H1 (cell line): ENCODE results near the gene GPC3. TPM values are rescaled to one million over a fixed set of nuclear protein-coding genes. Genes with fewer than 3 reads are reported as not detected.

ENCODE experiments used
- CTCF ChIA-PET: fragments of 300-600 bp; sonication (Branson Sonifier 250); formaldehyde crosslinking; loops from one replicate; lab custom pipeline; 2021; ENCODE audit not compliant: partially characterized antibody; lab: Charles Lee
- POLR2A ChIA-PET: fragments of 300-600 bp; sonication (Branson Sonifier 250); formaldehyde crosslinking; loops from one replicate; lab custom pipeline; 2021; ENCODE audit warnings: inconsistent platforms; ENCODE audit not compliant: partially characterized antibody; lab: Charles Lee
- DNase-seq, 2 experiments: peaks; one replicate each; pipeline versions ENCODE4 v3.0.0 to v3.0.0-alpha.2; 2010 to 2022; ENCODE audit warnings: low spot score in 2 of 2, low read depth in 1 of 2, mixed read lengths in 1 of 2
- FAIRE-seq: peaks from 2 replicates; lab custom pipeline; 2011; peaks lifted over from hg19 to GRCh38; lab: Jason Lieb, UNC
- H2AFZ ChIP-seq: 2 replicates; pipeline ENCODE4 v1.8.1; 2012; ENCODE audit warnings: low read length, inconsistent platforms
- H2AK5ac ChIP-seq: 2 replicates; pipeline ENCODE4 v1.6.1; 2013; ENCODE audit warnings: low read depth, low read length
- H2BK120ac ChIP-seq: replicated peaks from 2 replicates; pipeline ENCODE3; 2013; ENCODE audit warnings: low read depth, low read length, inconsistent platforms
- H2BK12ac ChIP-seq: 2 replicates; pipeline ENCODE4 v1.6.1; 2013; ENCODE audit warnings: low read depth, low read length
- H2BK15ac ChIP-seq: 2 replicates; pipeline ENCODE4 v1.6.1; 2013; ENCODE audit warnings: low read length
- H2BK20ac ChIP-seq: 2 replicates; pipeline ENCODE4 v1.6.1; 2013; ENCODE audit warnings: low read length
- H2BK5ac ChIP-seq: 2 replicates; pipeline ENCODE4 v1.6.1; 2013; ENCODE audit warnings: low read depth, low read length
- H3K14ac ChIP-seq: 2 replicates; pipeline ENCODE4 v1.6.1; 2013; ENCODE audit warnings: inconsistent platforms; ENCODE audit not compliant: insufficient read length
- H3K18ac ChIP-seq: 2 replicates; pipeline ENCODE4 v1.6.1; 2013; ENCODE audit warnings: low read length; ENCODE audit errors: extremely low read depth
- H3K23ac ChIP-seq: 2 replicates; pipeline ENCODE4 v1.6.1; 2013; ENCODE audit warnings: inconsistent platforms; ENCODE audit not compliant: insufficient read length
- H3K23me2 ChIP-seq: 2 replicates; pipeline ENCODE4 v1.6.1; 2013; ENCODE audit warnings: low read depth, low read length
- H3K27ac ChIP-seq: 2 replicates; pipeline ENCODE4 v1.6.1; 2011; ENCODE audit warnings: low read depth, low read length, inconsistent platforms
- H3K27me3 ChIP-seq, 4 experiments: replicated peaks in 1 of 4; 1 replicate in 1 of 4; 2 replicates in 3 of 4; pipeline versions ENCODE4 v1.6.1 to v1.8.1; 2011 to 2013; ENCODE audit warnings: low read length in 3 of 4, mild to moderate bottlenecking in 3 of 4, inconsistent platforms in 2 of 4, mixed read lengths in 2 of 4, moderate library complexity in 1 of 4; ENCODE audit not compliant: control insufficient read depth in 3 of 4, insufficient read depth in 3 of 4; ENCODE audit errors: extremely low read depth in 1 of 4
- H3K36me3 ChIP-seq, 4 experiments: 2 replicates each; pipeline versions ENCODE4 v1.6.1 to v1.8.1; 2011 to 2013; ENCODE audit warnings: mild to moderate bottlenecking in 4 of 4, low read length in 3 of 4, moderate library complexity in 2 of 4, control low read depth in 1 of 4, inconsistent platforms in 1 of 4; ENCODE audit not compliant: insufficient read depth in 4 of 4, control insufficient read depth in 2 of 4
- H3K4ac ChIP-seq: replicated peaks from 2 replicates; pipeline ENCODE3; 2013; ENCODE audit warnings: low read length, low read depth, mixed read lengths, inconsistent platforms; ENCODE audit not compliant: insufficient read length
- H3K4me1 ChIP-seq, 4 experiments: replicated peaks in 1 of 4; 1 replicate in 1 of 4; 2 replicates in 3 of 4; pipeline versions ENCODE4 v1.6.1 to v1.8.1; 2011 to 2013; ENCODE audit warnings: low read length in 3 of 4, inconsistent platforms in 2 of 4, mixed read lengths in 1 of 4; ENCODE audit not compliant: insufficient read depth in 4 of 4, control insufficient read depth in 3 of 4
- H3K4me2 ChIP-seq, 2 experiments: 2 replicates each; pipeline versions ENCODE4 v1.6.1 to v1.8.1; 2011 to 2013; ENCODE audit warnings: low read depth in 2 of 2, low read length in 2 of 2, control low read depth in 1 of 2, inconsistent platforms in 1 of 2, mild to moderate bottlenecking in 1 of 2; ENCODE audit not compliant: insufficient read depth in 1 of 2
- H3K4me3 ChIP-seq, 4 experiments: fragments of 200-600, 300-600 bp in 1 of 4; sonication (generic), shearing (Covaris generic), sonication (Bioruptor Twin) in 1 of 4; 2 replicates each; pipeline versions ENCODE4 v1.5.1 to v1.8.1; 2011 to 2016; ENCODE audit warnings: low read length in 4 of 4, low read depth in 3 of 4, control low read depth in 2 of 4, inconsistent platforms in 2 of 4, mild to moderate bottlenecking in 2 of 4, mixed read lengths in 1 of 4, moderate library complexity in 1 of 4; ENCODE audit not compliant: insufficient read depth in 2 of 4; ENCODE audit errors: extremely low read depth in 1 of 4
- H3K56ac ChIP-seq: replicated peaks from 2 replicates; pipeline ENCODE3; 2013; ENCODE audit warnings: low read depth, mild to moderate bottlenecking, mixed read lengths, low read length, inconsistent platforms; ENCODE audit not compliant: insufficient read length
- H3K79me1 ChIP-seq: 2 replicates; pipeline ENCODE4 v1.6.1; 2013; ENCODE audit warnings: low read depth, low read length, control low read depth
- H3K79me2 ChIP-seq, 2 experiments: 2 replicates each; pipeline versions ENCODE4 v1.6.1 to v1.8.1; 2012 to 2013; ENCODE audit warnings: low read length in 2 of 2, mild to moderate bottlenecking in 2 of 2, inconsistent platforms in 1 of 2; ENCODE audit not compliant: insufficient read depth in 2 of 2, control insufficient read depth in 1 of 2
- H3K9ac ChIP-seq, 4 experiments: replicated peaks in 1 of 4; 1 replicate in 1 of 4; 2 replicates in 3 of 4; pipeline versions ENCODE4 v1.6.1 to v1.8.1; 2011 to 2013; ENCODE audit warnings: low read depth in 3 of 4, low read length in 3 of 4, control low read depth in 2 of 4, mild to moderate bottlenecking in 2 of 4, moderate library complexity in 2 of 4, inconsistent platforms in 1 of 4; ENCODE audit errors: extremely low read depth in 1 of 4
- H3K9me3 ChIP-seq, 2 experiments: 2 replicates each; pipeline versions ENCODE4 v1.6.1 to v1.8.1; 2012 to 2013; ENCODE audit warnings: mild to moderate bottlenecking in 2 of 2, moderate library complexity in 2 of 2, control low read depth in 1 of 2, inconsistent platforms in 1 of 2, low read depth in 1 of 2, low read length in 1 of 2, mixed read lengths in 1 of 2; ENCODE audit not compliant: insufficient read depth in 2 of 2
- H4K20me1 ChIP-seq, 2 experiments: replicated peaks in 1 of 2; 2 replicates each; pipeline versions ENCODE3 to v1.8.1; 2011 to 2013; ENCODE audit warnings: inconsistent platforms in 2 of 2, low read length in 2 of 2, mild to moderate bottlenecking in 1 of 2; ENCODE audit not compliant: insufficient read depth in 2 of 2, control insufficient read depth in 1 of 2
- H4K5ac ChIP-seq: 2 replicates; pipeline ENCODE4 v1.6.1; 2013; ENCODE audit warnings: low read length, low read depth, mixed read lengths, inconsistent platforms; ENCODE audit not compliant: insufficient read length
- H4K8ac ChIP-seq: 2 replicates; pipeline ENCODE4 v1.8.0; 2013; ENCODE audit warnings: mild to moderate bottlenecking, moderate library complexity, low read length, inconsistent platforms; ENCODE audit not compliant: insufficient read depth; ENCODE audit errors: extremely low read depth
- H4K91ac ChIP-seq: replicated peaks from 2 replicates; pipeline ENCODE3; 2013; ENCODE audit warnings: low read length, mixed read lengths, inconsistent platforms; ENCODE audit not compliant: insufficient read length
- CBX8 ChIP-seq: fragments of 300-800, 300-1000 bp; sonication (generic); IDR thresholded peaks from 2 replicates; pipeline ENCODE4 v1.7.1; 2016; ENCODE audit warnings: low read depth, low read length, borderline replicate concordance
- CHD2 ChIP-seq: IDR thresholded peaks from 2 replicates; pipeline ENCODE4 v1.6.1; 2012; ENCODE audit warnings: low read length, improper control_type of control experiment
- EZH2 ChIP-seq: fragments of 200-600 bp; sonication (generic); IDR thresholded peaks from 2 replicates; pipeline ENCODE4 v1.7.1; 2012; ENCODE audit warnings: low read depth, mild to moderate bottlenecking, moderate library complexity, low read length, inconsistent platforms; ENCODE audit not compliant: severe bottlenecking
- JUND ChIP-seq: IDR thresholded peaks from 2 replicates; pipeline ENCODE4 v1.6.1; 2011; ENCODE audit warnings: mild to moderate bottlenecking, improper control_type of control experiment, low read length
- POLR2A ChIP-seq, 2 experiments: IDR thresholded peaks; 1 replicate in 1 of 2; 2 replicates in 1 of 2; pipeline ENCODE4 v1.6.1; 2011; ENCODE audit warnings: low read depth in 2 of 2, low read length in 2 of 2, mild to moderate bottlenecking in 2 of 2; ENCODE audit errors: control extremely low read depth in 1 of 2
- RAD21 ChIP-seq, 2 experiments: IDR thresholded peaks in 1 of 2; conservative IDR thresholded peaks in 1 of 2; 2 replicates each; pipeline ENCODE4 v1.6.1; 2011; ENCODE audit warnings: low read depth in 2 of 2, low read length in 2 of 2, improper control_type of control experiment in 1 of 2, inconsistent platforms in 1 of 2, mild to moderate bottlenecking in 1 of 2, moderate library complexity in 1 of 2
- SP4 ChIP-seq: IDR thresholded peaks from 2 replicates; pipeline ENCODE4 v1.6.1; 2012; ENCODE audit warnings: low read length, inconsistent platforms
- WGBS, 2 experiments: shearing (Covaris generic) in 1 of 2; methylation state at CpG; one replicate each; pipeline versions ENCODE4 v1.1.6 to v1.1.7; 2013 to 2015; ENCODE audit warnings: low lambda C conversion rate in 2 of 2, mixed read lengths in 2 of 2, inconsistent platforms in 1 of 2, low coverage in 1 of 2, missing lambda C conversion rate in 1 of 2; ENCODE audit not compliant: insufficient replicate concordance in 2 of 2, insufficient coverage in 1 of 2, insufficient read length in 1 of 2; ENCODE audit errors: extremely low coverage in 1 of 2, missing lambda C conversion rate in 1 of 2; 5-methylcytosine and 5-hydroxymethylcytosine counted together
- polyA plus RNA-seq, 7 experiments: library from polyadenylated mRNA; depleted of rRNA in 3 of 7; stranded (reverse) in 5 of 7; unstranded in 2 of 7; fragments of >200 nt in 5 of 7; fragments of 200-250 nt in 2 of 7; gene quantifications; 1 replicate in 5 of 7; 2 replicates in 1 of 7; 4 replicates in 1 of 7; pipeline versions ENCODE4 v1.2.1 to v1.2.3, GENCODE V29; 2011 to 2013; ENCODE audit warnings: missing spikeins in 2 of 7, mixed read lengths in 2 of 7
- total RNA-seq: library from RNA; stranded (reverse); fragmentation: NEBNext Ultra II Directional; extraction: Animal tissue kit (Norgen Biotek cat#: 25700); gene quantifications from 2 replicates; pipeline ENCODE4 v1.2.1, GENCODE V29; 2021
- TF ChIP-seq, protein P1 (sequence below), 3 experiments: IDR thresholded peaks; 1 replicate in 2 of 3; 2 replicates in 1 of 3; pipeline versions ENCODE4 v1.5.1 to v1.6.1; 2011; ENCODE audit warnings: low read length in 3 of 3, mild to moderate bottlenecking in 3 of 3, inconsistent platforms in 2 of 3, low read depth in 1 of 3, moderate library complexity in 1 of 3; ENCODE audit not compliant: insufficient read depth in 1 of 3; ENCODE audit errors: control extremely low read depth in 1 of 3

Gene GPC3
- total and polyA plus RNA-seq, 2 of the 8 experiments (the other 6 are each of a cell fraction or from before 2014, with no cell fraction given): 64.8 to 71.9 TPM

DNA sequence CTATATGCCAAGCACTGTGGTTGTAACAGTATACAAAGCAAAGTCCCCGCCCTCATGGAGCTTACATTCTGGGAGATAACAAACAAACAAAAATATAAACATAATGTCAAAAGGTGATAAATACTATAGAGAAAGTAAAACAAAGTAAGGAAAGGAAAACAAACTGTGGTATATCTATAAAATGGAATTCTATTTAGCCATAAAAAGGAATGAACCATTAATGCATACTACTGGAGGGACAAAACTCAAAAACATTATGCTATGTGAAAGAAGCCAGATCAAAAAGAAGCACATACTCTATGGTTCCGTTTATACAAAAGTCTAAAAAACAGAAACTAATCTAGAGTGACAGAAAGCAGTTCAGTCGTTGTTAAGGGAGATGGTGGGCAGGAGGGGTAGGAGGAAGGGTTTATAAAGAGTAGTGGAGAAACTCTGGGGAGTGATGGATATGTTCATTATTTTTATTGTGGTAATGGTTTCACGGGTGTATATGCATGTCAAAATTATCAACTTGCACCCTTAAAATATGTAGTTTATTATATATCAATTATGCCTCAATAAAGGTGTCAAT, 31.5 kb downstream of the GPC3 start:
- Histone ChIP-seq H3K9me3 (no peaks in the 10 kb centered on the region), H3K4me2 (no peak overlapping the region), H3K9ac (no peak overlapping the region), H3K4me1 (no peaks in the 10 kb centered on the region; a peak in 1 of 7 replicates), H3K27ac (no peak overlapping the region), H2AK5ac (no peak overlapping the region), H3K4me3 (no peak overlapping the region), H3K27me3 (no peaks in the 10 kb centered on the region), H2BK120ac (no peak overlapping the region), H3K56ac (no peak overlapping the region), H3K4ac (no peak overlapping the region), H3K36me3 (peaks cover 0 to 15% (median 3%) of the 10 kb centered on the region in 4 experiments; a peak in 3 of 8 replicates), H4K8ac (no peak overlapping the region), H2BK5ac (no peak overlapping the region), H4K20me1 (no peaks in the 10 kb centered on the region), H3K23me2 (no peaks in the 10 kb centered on the region), H4K91ac (no peak overlapping the region), H3K18ac (no peak overlapping the region), H3K79me1 (no peaks in the 10 kb centered on the region), H2BK20ac (no peak overlapping the region), H3K14ac (no peak overlapping the region), H2AFZ (no peak overlapping the region), H3K23ac (no peak overlapping the region), H2BK12ac (no peak overlapping the region), H4K5ac (no peak overlapping the region), H3K79me2 (no peaks in the 10 kb centered on the region), H2BK15ac (no peak overlapping the region)
- FAIRE-seq: no peak
- DNase-seq: no peak
- WGBS, 2 experiments: 86% methylated on average over 4 of the region's 4 CpGs; no CpG with 5 or more reads in 1 of the 2 experiments
- CTCF ChIA-PET: interaction anchor here (1.3 kb wide), 1 partner anchor 22 kb away, joined by 3 read pairs; no protein-coding TSS in a partner anchor
- TF ChIP-seq CHD2: no peak
- TF ChIP-seq EZH2: no peak
- TF ChIP-seq JUND: no peak
- TF ChIP-seq, protein P1, sequence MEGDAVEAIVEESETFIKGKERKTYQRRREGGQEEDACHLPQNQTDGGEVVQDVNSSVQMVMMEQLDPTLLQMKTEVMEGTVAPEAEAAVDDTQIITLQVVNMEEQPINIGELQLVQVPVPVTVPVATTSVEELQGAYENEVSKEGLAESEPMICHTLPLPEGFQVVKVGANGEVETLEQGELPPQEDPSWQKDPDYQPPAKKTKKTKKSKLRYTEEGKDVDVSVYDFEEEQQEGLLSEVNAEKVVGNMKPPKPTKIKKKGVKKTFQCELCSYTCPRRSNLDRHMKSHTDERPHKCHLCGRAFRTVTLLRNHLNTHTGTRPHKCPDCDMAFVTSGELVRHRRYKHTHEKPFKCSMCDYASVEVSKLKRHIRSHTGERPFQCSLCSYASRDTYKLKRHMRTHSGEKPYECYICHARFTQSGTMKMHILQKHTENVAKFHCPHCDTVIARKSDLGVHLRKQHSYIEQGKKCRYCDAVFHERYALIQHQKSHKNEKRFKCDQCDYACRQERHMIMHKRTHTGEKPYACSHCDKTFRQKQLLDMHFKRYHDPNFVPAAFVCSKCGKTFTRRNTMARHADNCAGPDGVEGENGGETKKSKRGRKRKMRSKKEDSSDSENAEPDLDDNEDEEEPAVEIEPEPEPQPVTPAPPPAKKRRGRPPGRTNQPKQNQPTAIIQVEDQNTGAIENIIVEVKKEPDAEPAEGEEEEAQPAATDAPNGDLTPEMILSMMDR (IDR thresholded peaks at IDR 0.05; ENCODE audit: control extremely low read depth in 1 of 3, insufficient read depth in 1 of 3, low read depth in 1 of 3, low read length in 3 of 3): no peak
- TF ChIP-seq POLR2A (IDR thresholded peaks at IDR 0.05; ENCODE audit: control extremely low read depth in 1 of 2, low read depth in 2 of 2, low read length in 2 of 2): no peak
- TF ChIP-seq CBX8: no peak
- TF ChIP-seq SP4: no peak
- TF ChIP-seq RAD21 (IDR thresholded peaks at IDR 0.05 in 1 of 2, conservative IDR thresholded peaks at IDR 0.05 in 1 of 2; ENCODE audit: low read depth in 2 of 2, low read length in 2 of 2): no peak
- POLR2A ChIA-PET: no interaction called here
